T follicular helper cell (primary cell): ENCODE results near the gene EEF1A1.
"Not testable (repeated sequence)": the region's sequence is repeated elsewhere in the genome, so short reads cannot be mapped to it uniquely, and the experiment has no call there.

Source experiments
- DNase-seq: peaks from one replicate; pipeline ENCODE4 v3.0.0-alpha.2; 2020; ENCODE audit warnings: low read depth
- total RNA-seq, 2 experiments: gene quantifications; one replicate each; lab custom pipeline; 2026; lab: John Stamatoyannopoulos, UW

The EEF1A1 gene
- total RNA-seq, result 14,081 to 17,697 reads per million in 2 experiments

DNA sequence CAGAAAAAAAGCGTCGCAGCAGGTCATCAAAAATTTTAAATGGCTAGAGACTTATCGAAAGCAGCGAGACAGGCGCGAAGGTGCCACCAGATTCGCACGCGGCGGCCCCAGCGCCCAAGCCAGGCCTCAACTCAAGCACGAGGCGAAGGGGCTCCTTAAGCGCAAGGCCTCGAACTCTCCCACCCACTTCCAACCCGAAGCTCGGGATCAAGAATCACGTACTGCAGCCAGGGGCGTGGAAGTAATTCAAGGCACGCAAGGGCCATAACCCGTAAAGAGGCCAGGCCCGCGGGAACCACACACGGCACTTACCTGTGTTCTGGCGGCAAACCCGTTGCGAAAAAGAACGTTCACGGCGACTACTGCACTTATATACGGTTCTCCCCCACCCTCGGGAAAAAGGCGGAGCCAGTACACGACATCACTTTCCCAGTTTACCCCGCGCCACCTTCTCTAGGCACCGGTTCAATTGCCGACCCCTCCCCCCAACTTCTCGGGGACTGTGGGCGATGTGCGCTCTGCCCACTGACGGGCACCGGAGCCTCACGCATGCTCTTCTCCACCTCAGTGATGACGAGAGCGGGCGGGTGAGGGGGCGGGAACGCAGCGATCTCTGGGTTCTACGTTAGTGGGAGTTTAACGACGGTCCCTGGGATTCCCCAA lies at the start of gene EEF1A1:
Gene EEF1A1 (minus strand): TSS at position 345 of the 663 bp plus-strand sequence. CDS start 1,006 bp downstream, outside the sequence.
- peak; percentile 99 for DNase-seq

DNA sequence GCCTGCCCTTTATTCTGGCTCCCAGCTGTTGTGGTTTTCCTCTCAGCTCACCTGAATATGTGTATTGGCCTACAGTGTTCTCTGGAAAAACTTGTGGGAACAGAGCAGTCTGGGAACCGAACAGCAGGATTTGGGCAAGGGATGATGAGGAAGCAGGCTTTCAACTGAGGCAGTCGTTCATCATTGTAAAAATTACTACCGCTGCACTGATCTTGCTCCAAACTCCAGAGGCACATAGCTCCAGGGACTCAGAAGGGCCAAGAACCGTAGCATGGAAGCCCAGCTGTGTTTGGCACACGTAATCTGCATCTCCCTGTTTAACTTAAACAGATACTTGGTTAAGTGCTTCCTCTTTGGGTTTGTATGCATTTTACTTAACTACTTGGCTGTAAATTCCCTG lies 48.3 kb upstream of the EEF1A1 start:
- no peak for DNase-seq

DNA sequence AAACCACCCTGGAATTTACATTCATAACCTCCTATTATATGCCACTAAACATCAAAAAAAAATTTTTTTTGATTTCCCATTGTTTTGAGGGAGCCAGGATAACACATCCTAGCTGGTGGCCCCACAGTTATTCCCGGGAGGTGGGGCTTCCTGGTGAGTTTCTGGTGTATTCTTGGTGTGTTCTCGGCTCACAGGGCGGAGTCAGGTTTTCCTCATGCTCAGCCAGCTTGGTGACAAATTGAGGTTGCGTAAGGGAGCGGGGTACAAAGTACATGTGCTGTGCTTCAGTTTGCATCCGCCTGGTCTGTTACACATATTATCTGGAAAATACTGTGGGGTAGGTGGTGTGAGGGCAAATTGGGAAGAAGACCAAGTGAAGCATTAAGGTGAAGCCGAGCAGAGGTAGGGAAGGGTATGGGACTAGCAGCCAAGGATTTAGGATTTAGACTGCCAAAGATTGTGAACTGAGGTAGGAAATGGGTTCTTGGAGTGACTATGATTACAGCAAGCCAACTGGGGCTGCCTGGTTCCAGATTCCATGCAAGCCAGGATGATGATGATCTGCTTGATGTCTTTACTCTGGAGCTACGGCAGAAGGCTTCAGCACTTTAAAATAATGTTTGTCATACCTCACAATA lies 46.2 kb upstream of the EEF1A1 start:
- no peak for DNase-seq

DNA sequence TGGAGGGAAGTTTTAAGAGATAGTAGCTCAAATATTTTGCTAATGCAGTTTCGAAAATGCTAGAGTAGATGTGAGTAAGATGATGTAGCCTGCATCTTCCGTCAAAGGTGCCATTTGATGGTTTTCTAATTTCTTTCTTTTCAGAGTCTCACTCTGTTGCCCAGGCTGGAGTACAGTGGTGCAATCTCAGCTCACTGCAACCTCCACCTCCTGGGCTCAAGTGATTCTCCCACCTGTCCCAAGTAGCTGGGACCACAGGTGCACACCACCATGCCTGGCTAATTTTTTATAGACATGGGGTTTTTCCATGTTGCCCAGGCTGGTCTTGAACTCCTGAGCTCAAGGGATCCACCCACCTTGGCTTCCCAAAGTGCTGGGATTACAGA lies 45.6 kb upstream of the EEF1A1 start:
- DNase-seq, result not testable (repeated sequence)

DNA sequence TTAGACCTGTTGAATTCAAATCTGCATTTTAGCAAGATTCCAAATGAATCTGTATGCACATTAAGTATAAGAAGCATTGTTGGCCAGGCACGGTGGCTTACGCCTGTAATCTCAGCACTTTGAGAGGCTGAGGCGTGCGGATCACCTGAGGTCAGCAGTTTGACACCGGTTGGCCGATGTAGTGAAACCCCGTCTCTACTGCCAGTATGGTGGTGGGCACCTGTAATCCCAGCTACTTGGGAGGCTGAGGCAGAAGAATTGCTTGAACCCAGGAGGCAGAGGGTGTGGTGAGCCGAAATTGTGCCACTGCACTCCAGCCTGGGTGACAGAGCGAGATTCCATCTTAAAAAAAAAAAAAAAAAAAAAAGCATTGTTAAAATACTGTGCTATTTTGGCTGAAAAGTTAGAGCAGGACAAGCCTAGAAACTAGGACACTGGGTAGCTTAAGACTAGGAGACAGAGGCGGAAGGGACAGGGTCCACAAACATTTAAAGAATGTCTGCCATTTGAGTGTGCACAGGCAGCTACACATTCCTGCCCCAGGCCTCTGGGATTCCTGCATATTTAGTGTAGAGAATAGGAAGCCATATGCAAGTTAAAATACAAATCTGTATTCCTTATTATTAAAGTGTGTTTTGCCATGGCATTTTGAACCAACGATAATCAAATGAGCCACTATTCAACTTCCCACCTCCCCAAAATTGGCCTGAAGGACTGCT lies 45.1 kb upstream of the EEF1A1 start:
- no peak for DNase-seq

DNA sequence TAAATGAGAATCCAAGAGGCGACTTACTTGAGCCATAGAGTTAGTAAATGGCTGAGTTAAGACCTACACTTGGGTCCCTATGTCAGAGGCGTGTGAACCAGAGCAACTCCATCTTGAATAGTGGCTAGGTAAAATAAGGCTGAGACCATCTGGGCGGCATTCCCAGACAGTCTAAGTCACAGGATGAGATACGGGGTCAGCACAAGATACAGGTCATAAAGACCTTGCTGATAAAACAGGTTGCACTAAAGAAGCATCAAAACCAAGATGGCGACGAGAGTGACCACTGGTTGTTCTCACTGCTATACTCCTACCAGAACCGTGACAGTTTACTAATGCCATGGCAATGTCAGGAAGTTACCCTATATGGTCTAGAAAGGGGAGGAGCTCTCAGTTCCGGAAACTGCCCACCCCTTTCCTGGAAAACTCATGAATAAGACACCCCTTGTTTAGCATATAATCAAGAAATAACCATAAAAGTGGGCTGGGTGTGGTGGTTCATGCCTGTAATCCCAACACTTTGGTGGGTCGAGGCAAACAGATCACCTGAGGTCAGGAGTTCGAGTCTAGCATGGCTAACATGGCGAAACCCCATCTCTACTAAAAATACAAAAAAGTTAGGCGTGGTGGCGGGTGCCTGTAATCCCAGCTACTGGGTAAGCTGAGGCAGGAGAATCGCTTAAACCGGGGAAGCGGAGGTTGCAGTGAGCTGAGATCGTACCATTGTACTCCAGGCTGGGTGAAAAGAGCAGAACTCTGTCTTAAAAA lies 43.9 kb upstream of the EEF1A1 start:
- DNase-seq, result no peak

DNA sequence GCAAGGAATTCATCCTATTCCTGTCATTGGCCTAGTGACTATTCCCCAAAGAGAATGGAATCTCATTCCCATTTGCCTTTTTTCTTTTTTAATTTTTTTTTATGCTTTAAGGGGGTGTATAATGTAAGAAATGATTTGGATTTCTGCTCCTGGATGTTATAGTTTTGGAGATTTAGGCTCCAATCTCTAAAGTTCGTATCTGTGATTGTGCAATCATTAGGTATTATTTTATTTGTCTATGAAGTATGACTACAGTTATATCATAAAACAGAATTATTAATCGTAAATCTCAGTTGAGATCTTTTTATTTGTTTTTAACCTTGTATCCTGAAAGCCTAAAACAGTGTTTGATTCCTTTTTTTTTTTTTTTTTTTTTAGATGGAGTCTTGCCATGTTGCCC lies 41.7 kb upstream of the EEF1A1 start:
- no peak for DNase-seq

DNA sequence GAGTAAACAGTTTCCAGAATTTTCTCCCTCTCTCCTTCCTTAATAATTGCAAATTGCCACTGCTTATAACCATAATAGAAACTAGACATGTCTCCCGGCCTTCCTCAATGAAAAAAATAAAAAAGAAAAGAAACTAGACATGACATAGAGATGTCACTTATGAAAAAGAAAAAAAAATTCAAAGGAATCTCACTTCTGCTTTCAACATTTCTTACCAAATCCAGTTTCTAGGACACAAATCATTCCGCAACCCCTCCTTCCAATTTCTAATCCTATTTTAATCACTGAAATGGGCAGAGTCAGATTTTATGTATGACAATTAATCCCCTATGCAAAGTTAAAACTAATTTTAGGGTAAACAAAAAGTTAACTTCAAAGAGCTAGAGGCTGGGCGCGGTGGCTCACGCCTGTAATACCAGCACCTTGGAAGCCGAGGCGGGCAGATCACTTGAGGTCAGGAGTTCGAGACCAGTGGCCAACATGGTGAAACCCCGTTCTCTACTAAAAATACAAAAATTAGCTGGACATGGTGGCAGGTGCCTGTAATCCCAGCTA lies 40.1 kb upstream of the EEF1A1 start:
- no peak for DNase-seq

DNA sequence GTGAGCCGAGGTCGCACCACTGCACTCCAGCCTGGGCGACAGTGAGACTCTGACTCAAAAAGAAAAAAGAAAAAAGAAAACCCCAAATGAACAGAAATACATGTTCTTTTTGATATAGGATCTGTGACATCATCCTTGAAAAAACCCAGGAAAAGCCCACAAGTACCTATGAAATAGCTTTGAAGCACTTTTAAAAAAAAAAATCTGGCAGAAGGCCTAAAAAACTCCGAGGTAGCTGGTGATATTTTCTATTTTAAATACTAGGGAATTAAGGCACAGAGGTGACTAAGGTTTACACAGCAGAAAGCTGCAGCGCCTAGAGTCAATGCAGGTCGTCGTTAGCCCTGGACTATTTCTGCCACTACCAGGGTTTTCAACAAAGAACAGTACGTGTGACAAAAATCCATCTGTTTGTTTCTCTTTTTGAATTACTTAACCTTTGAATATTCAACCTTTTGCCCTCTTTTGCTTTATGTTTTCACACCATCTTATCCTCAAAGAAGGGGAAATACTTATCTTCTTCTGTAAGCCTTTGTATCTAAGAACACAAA lies 39.4 kb upstream of the EEF1A1 start:
- no peak for DNase-seq

DNA sequence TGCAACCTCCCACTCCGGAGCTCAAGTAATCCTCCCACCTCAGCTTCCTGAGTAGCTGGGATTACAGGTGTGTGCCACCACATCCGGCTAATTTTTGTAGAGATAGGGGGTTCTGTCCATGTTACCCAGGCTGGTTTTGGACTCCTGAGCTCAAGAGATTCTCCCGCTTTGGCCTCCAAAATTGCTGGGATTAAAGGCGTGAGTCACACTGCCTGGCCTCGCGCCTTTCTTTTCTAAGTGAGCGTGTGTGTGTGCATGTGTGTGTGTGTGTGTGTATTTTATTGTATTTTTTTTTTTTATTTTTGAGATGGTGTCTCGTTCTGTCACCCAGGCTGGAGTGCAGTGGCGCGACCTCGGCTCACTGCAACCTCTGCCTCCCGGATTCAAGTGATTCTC lies 38.6 kb upstream of the EEF1A1 start:
- DNase-seq, result not testable (repeated sequence)

DNA sequence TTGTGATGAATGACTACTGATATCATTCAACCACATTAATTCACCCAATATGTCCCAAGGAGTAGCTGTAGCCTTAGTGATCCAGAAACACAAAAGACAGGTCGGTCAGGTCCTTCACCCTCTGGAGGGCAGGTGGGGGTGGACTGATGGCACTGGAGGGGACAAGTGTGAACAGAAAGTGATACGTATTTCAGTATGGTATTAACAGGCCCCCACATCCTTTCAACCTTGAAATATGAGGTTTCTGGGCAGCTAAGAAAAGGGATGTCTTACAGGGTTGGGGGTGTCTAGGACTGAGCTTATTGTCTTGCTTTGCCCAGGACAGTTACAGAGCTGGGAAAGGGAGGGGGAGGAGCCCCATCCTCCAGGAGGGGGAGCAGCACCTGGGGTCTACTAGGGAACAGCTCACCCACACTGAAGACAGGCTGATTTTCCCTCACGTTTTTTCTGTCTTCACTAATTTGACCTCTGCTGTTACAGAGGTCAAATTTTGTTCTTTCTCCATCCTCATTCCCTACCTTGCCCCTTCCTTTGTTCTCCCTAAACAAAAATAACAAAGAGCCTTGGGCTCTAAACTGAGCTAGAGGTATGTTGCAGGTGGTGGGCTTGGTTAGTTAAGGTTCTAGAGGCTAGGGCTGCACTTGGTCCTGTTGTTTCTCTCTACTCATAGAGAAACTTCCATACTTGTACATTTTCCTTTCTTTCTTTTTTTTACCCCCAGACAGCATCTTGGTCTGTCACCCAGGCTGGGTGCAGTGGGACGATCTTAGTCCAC lies 38.0 kb upstream of the EEF1A1 start:
- no peak for DNase-seq

DNA sequence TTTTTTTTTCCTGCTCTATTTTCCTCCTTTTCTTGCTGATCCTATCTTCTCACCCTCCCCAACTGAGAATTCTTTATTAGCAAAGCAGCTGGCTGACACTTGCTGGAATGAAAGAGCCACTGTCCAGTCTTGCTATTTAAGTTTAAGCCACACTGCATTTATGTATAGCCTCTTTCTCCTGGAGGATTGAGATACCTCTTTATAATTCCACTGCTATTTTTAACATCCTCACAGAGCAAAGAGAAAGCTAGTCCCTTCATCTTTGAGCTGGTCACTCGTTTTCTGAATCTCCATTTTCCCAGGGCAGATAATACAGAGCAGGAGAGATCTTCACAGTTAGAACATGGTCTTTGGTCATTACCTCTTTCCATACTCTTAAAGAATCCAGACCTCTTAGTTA lies 36.0 kb upstream of the EEF1A1 start:
- DNase-seq, result no peak

DNA sequence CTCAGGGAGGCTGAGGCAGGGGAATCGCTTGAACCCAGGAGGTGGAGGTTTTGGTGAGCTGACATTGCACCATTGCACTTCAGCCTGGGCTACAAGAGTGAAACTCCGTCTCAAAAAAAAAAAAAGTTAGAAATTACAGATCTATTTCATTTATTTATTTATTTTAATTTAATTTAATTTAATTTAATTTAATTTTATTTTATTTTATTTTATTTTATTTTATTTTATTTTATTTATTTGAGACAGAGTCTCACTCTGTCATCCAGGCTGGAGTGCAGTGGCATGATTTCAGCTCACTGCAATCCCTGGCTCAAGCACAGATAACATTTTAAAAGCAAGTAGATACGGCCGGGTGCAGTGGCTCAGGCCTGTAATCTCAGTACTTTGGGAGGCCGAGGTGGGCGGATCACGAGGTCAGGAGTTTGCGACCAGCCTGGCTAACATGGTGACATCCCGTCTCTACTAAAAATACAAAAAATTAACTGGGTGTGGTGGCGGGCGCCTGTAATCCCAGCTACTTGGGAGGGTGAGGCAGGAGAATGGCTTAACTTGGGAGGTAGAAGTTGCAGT lies 34.6 kb upstream of the EEF1A1 start:
- not testable (repeated sequence) for DNase-seq

DNA sequence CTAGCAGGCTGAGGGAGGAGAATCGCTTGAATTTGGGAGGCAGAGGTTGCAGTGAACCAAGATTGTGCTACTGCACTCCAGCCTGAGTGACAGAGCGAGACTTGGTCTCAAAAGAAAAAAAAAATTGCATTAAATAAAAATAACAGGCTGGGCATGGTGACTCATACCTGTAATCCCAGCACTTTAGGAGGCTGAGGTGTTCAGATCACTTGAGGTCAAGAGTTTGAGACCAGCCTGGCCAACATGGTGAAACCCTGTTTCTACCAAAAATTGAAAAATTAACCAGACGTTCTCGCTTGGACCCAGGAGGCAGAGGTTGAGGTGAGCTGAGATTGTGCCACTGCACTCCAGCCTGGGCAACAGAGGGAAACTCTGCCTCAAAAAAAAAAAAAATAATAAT lies 30.3 kb upstream of the EEF1A1 start:
- not testable (repeated sequence) for DNase-seq

DNA sequence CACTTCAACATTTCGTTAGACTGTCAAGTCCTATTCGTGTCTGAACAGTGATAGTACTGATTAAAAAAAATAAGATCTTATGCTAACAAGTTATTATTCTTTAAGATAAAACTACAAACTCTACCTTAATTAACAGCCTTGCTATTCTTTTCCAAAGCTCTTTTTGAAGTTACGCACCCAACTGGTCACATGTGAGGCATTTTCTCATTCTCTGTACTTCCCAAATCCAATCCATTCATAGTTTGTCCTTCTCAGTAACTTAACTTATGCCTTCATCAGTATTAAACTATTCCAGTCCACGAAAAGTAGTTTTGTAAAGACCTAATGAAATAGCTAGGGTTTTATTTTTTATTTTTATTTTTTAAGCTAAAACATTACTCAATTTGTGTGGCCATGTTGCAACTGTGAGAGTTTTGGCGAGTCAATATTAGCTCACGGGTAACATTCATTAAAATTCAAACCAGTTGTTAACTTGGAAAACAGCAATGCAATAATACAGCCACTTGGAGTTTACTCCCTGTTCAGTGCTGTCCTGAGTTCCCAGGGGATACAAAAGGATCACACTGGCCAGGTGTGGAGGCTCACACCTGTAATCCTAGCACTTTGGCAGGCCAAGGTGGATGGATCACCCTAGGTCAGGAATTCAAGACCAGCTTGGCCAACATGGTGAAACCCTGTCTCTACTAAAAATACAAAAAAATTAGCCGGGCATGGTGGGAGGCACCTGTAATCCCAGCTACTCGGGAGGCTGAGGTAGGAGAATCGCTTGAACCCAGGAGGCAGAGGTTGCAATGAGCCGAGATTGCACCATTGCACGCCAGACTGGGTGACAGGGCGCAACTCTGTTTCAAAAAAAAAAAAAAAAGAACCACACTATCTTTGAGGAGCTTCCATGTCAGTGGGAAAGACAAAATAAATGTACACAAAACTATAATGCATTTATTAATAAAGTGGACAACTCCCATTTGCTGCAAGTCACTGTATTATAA lies 27.9 kb upstream of the EEF1A1 start:
- no peak for DNase-seq

DNA sequence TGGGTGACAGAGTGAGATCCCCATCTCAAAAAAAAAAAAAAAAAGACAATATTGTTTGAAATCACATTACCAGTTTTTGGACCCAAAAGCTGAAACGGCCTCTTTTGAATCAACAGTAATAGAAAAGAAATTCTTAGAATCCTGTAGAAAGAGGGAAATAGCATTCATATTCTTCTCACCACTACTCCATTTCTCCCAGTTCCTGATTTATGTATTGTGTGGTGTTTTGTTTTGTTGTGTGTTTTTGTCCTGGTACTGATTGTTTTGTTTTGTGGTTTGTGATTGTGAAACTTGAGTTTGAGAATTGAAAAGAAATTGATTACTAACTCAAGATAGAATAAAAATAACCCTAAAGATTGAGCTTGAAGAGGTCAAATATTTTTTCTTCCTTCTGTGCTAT lies 26.2 kb upstream of the EEF1A1 start:
- no peak for DNase-seq

DNA sequence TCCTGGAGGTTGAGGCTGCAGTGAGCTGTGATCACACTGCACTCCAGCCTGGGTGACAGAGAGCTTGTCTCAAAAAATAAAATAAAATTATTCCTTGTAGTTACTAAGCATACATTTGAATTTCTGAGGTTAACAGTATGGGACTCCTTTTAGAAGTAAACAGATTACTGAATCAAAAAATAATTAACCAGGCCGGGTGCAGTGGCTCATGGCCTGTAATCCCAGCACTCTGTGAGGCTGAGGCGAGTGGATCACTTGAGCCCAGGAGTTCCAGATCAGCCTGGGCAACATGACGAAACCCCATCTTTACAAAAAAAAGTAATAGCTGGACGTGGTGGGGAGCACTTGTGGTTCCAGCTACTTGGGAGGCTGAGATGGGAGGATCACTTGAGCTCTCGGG lies 22.1 kb upstream of the EEF1A1 start:
- DNase-seq, result no peak

DNA sequence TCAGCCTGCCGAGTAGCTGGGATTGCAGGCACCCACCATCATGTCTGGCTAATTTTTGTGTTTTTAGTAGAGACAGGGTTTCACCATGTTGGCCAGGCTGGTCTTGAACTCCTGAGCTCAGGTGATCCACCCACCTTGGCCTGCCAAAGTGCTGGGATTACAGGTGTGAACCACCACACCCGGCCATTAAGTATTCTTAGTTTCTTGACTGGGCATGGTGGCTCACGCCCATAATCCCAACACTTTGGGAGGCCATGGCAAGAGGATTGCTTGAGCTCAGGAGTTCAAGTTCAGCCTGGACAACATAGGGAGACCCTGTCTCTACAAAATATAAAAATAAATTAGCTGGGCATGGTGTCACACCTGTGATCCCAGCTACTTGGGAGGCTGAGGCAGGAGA lies 21.6 kb upstream of the EEF1A1 start:
- DNase-seq, result not testable (repeated sequence)

DNA sequence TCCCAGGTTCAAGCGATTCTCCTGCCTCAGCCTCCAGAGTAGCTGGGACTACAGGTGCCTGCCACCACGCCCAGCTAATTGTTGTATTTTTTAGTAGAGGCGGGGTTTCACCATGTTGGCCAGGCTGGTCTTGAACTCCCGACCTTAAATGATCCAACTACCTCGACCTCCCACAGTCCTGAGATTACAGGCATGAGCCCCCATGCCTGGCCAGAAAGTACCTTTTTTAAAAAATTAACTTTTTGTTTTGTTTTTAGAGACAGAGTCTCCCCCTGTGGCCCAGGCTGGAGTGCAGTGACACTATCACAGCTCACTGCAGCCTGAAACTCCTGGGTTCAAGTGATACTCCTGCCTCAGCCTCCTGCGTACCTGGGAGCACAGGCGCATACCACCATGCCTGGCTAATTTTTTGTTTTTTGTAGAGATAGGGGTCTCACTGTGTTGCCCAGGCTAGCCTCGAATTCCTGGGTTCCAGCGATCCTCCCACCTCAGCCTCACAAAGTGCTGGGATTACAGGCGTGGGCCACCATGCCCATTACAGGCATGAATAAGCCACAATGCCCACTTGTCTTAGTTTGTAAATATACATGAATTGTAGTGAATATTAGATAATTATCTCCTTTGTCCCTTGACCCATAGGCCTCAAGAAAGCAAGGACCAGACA lies 17.4 kb upstream of the EEF1A1 start:
- DNase-seq, result no peak
